T-helper 1 cell (primary cell): ENCODE data around the gene DOLPP1.
"Not testable (repeated sequence)": the region's sequence is repeated elsewhere in the genome, so short reads cannot be mapped to it uniquely, and the experiment has no call there.

Experiments
- DNase-seq, 5 donors: peaks; one replicate each; pipeline ENCODE4 v3.0.0-alpha.2; 2012 to 2020
- total RNA-seq, 4 donors: gene quantifications; one replicate each; lab custom pipeline; 2026; lab: John Stamatoyannopoulos, UW

The DOLPP1 gene
- 6.2 to 8.2 (median 7.7) reads per million in 4 donors for total RNA-seq

DNA sequence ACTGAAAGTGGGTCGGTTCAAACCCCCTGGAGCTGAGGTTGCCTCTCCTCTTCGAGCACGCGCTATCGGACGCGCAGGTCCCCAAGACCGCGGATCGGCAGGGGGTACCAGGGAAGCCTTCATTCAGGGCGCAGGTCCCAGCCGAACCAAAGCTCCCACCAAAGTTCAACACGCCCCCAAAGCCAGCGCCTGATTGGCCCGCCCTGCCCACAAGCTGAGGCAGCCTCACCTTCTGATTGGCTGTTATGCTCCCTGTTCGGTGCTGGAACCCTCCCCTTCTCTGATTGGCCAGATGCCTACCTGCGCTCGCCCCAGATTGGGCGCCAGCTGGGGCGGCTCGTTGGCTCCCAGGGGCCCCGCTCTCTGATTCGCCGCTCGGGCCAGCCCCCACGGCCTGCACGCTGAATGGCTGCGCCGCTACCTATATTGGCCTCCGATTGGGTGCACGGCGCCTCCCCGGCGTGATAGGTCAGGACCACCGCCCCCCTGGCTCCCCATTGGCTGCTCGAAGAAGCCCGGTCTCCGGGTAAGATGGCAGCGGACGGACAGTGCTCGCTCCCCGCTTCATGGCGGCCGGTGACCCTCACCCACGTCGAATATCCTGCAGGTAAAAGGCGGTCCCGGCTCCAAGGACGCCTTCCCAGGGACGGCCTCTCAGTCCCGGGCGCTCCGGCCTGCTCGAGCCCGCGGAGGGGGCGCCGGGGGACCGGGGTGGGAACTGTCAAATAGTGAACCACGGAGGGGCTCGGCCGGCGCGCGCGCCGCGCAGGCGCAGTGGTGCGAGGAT, at the start of gene DOLPP1:
TSS of gene DOLPP1 (plus strand) at position 511 of the 787 bp plus-strand sequence. CDS start at position 532, 21 bp downstream.
- peak; percentile 97 to 99 (median 98) for DNase-seq

DNA sequence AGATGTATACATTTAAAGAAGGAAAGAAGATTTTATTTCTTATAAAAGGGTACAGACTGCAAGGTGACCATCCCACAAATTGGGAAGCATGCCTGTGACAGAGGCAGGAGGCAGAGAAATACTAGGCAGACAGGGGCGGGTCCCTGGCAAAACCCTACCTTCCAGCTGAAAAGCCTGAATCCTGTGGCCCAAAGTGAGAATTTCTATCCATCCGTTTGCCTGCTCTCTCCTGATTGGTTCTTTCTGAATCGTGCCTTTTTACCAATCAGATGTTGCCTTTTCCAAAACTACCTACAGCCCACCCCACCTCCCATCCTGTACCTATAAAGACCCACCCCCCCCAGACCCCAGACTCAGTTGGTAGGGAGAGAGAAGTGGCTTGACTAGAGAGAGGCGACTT, 49.4 kb upstream of the DOLPP1 start:
- DNase-seq = no peak

DNA sequence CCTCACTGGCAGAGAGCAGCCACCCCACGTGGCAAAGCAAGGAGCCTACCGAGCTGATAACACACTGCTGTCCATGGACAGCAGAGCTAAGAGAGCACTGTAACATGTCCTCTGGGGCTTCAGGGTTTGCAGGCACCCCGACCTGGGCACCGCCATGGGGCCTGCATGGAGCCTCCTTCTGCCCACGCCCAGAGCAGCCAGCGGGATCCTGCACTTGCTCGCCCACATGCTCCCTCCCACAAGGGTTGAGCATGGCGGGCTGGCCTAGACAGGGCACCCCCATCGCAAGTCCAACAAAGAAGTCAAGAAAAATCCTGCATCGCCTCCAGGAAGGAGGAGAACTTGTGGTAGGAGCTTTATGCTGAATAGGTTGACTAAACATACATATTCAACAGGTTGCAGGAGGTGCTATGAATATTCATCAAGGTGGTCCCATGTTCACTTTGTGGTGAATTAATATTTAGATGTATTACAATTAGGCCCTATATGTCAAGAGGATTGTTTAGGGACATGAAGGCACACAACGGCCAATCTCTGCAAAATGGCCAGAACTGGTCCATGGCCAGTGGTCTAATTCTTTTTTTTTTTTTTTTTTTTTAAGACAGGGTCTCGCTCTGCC, 48.3 kb upstream of the DOLPP1 start:
- DNase-seq = no peak

DNA sequence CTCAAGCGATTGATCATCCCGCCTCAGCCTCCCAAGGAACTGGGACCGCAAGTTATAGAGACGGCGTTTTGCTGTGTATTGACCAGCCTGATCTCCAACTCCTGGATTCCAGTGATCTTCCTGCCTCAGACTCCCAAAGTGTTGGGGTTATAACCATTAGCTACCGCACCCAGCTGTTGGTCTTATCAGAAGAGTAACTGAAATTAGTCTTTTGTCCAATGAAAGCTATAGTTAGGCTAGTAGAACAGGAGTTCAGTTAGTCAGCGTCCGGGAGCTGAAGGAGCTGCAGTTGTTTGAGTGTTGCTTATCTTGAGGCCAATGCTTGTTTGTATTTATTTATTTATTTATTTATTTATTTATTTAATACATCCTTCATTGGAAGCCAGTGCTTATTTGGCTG, 47.7 kb upstream of the DOLPP1 start:
- DNase-seq = no peak

DNA sequence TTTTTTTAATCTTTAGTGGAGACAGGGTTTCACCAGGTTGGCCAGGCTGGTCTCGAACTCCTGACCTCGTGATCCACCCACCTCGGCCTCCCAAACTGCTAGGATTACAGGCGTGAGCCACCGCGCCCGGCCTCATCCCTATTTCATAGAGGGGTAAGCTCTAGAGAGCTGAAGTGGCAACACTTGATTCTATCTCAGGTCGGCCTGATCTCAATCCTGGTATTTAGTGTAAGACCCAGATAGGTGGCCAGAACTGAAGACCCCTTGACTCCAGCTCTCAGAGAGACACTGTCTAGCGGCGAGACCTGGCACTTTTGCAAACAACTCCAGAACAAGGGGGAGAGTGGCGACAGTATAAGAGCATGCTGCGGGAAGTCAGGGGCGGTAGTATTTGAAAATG, 45.1 kb upstream of the DOLPP1 start:
- DNase-seq = not testable (repeated sequence)

- peak; percentile 85 to 99 (median 89) for DNase-seq
Measured at GRCh38 chr9:129036241-129036922, 44.5 kb upstream of the DOLPP1 start, which contains the start of gene MIGA2. TSS of gene MIGA2 (plus strand) at chr9:129036626. CDS start at chr9:129040595, 3,969 bp downstream.

DNA sequence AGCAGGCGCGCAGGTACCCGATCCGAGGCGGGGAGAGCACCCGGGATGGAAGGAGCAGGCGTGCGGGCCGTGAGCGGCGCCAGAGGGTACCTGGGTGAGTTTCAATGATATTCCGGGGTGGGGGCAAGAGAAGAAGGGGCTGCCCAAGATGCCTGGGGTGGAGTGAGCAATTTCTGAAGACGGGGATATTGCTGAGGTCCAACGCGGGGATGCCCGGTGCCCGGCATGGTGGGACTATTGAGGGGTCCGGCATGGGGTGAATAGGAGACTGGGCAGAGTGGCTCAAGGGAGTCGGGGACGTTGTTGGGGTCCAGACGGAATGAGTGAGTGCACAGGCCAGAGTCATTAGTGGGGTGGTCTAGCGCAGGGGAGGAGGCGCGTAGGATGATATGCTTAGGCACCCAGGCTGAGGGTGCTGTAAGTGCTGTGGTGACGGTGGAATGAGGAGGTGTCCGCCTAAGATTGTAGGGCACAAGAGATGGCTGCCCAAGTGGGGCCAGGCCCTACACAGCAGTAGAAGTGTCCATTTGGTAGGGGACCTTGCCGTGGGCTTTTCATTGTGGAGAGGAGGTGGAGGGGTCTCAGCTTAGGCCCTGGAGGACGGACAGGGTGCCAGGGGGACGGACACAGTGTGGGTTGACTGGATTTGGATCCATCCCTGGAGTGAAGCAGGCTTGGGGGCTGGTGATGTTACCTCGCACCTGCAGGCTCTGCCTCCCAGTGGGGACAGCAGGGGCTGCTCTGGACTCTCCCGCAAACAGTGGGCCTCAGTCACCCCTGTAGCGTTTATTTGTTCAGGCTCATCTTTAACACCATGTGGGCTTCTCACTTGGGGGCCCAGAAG, 43.8 kb upstream of the DOLPP1 start:
- no peak for DNase-seq

- no peak for DNase-seq
Measured at GRCh38 chr9:129037767-129038098, 43.2 kb upstream of the DOLPP1 start.

GRCh38 chr9:129038109-129038852, 42.6 kb upstream of the DOLPP1 start:
- DNase-seq = no peak

- no peak for DNase-seq
Measured at GRCh38 chr9:129040113-129040643, 40.7 kb upstream of the DOLPP1 start.

- no peak for DNase-seq
Measured at GRCh38 chr9:129042016-129042415, 38.9 kb upstream of the DOLPP1 start.

DNA sequence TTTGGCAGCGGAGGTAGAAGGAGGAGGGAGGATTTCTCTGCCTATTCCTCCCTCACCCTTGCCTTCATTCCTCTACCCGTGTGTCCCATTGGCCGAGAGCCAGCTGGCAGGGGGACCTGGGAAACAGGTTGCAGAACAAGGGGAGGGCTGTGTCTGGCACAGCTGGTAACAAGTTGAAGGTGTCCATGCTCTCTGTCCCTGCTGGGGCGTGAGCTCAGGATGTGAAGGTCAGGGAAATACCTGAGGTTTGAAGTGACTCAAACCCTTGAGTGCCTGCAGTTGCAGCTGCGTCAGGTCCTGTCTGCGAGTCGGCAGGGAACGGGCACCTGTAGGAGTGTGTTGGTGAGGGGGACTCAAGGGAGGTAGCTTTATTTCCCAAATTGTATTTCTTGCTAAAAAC, 28.3 kb upstream of the DOLPP1 start:
- no peak for DNase-seq

DNA sequence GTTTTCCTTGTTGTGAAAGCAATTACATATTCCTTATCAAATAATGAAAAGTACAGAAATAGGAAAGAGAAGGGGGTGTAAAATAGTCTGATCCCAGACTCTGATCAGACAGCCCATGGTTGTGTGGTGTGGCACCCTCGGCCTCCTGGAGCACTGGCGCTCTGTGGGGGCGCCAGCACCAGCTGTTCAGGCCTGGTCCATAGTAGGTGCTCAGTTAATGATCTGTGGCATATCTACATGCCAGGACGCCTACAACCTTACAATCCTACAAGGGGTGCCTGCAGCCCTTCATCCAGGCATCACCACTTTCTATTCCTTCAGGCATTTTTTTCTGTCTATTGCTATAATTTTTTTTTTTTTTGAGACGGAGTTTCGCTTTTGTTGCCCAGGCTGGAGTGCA, 27.9 kb upstream of the DOLPP1 start:
- DNase-seq = no peak

- DNase-seq = no peak
Measured at GRCh38 chr9:129054163-129054851, 26.6 kb upstream of the DOLPP1 start.

DNA sequence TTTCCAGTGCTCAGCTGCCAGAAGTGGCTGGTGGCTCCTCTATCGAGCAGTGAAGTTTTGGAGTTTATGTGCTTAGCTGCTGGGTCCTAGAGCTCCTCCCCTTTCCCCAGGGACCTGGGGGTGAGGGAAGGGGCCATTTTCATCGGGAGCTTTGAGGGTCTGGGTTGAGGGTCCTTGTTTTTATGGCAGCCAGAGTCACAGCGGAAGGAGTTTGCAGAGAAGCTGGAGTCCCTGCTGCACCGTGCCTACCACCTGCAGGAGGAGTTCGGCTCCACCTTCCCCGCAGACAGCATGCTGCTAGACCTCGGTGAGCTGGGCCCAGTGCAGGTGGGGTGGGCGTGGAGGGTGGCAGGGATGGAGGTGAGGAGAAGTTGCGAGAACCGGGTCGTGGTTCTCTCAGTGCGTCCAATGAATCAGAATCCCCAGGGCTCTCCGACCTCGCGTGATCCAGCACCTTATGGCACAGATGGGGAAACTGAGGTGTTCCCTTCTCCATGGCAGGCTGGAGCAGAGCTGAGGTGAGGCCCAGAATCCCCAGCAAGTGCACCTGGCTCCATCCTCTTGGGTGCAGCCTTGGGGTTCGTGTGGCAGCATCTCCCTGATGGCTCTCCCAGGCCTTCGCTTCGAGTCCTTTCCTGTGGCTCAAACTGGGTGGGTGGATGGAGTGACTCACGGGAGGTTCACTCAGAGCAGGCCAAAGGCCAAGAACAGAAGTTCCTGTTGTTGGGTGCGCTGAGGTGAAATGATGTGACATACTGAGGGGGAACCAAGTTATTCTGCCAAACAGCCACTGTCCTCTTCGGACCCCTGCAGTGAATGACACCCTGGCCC, 21.7 kb upstream of the DOLPP1 start:
- DNase-seq = no peak

DNA sequence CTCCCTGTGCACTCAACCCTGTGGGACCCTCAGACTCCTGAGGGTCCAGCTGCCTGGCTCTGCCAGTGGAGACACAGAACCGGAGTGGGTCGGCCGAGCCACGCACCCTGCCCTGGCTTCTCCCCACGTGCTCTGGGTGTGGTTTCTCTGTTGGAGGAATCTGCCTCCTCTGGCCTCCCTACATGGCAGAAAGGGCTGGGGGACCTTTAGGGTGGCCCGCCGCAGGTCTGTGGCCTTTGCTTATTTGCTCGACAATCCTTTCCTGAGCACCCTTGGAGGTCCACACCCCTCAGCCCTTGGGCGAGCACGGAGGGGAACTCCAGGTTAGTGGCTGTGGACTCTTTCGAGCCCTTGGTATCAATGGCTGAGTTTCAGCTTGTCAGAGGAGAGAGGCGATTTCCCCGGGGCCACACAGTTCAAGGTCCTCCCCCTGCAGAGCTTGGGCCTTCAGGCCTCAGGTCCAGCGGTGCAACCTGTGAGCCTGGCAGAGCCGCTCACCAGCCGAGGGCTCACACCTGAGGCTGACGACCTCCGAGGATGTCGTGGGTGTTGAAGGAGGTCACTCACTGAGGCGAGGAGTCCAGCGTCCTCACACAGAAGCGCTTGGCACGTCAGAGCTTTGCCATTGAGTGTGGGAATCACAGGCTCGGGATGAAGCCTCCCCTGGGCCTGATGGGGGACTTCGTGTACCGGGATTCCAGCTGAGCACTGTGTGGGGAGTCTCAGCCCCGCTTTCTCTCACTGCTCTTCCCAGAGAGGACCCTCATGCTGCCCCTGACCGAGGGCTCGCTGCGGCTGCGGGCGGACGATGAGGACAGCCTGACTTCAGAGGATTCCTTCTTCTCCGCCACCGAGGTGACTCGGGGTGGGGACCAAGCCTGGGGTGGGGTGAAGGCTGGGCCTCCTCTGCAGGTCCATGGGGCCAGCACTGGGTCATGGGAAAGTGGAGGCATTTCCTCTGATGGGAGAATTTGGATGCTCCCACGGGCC, 20.8 kb upstream of the DOLPP1 start:
- no peak for DNase-seq

GRCh38 chr9:129060991-129061390, 19.9 kb upstream of the DOLPP1 start:
- DNase-seq = no peak

DNA sequence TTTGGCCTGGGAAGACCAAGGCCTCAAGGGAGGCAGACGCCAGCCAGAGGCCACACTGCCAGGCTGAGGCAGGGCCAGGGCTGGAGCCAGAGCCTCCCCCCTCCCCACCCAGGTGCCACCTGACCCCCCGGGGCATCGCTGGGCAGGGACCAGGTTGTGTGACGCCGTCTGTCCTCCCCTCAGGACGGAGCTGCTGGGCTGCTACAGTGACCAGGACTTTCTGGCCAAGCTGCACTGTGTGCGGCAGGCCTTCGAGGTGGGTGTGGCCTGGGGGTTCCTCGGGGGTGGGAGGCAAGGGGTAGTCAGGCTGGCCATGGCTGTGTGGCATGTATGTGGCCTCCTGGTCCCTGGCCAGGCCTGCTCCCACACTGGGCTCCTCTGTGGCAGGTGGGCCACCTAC, 17.9 kb upstream of the DOLPP1 start:
- no peak for DNase-seq

DNA sequence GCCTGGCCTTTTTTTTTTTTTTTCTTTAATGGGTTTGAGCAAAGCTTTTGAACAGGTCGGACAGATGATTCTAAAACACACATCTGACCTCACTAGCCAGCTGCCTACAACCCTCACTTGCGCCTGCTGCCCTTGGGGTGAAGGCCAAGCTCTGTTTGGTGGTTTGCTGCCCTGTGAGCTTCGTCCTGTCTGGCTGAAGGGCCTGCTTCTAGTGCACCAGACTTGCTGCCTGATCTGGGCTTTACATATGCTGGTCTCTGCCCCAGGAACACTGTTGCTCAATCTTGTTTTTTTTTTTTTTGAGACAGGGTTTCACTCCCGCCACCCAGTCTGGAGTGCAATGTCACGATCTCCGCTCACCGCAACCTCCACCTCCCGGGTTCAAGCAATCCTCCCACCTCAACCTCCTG, 16.4 kb upstream of the DOLPP1 start:
- no peak for DNase-seq
